IPS DF 4.7 (cell line): Measurements from ENCODE around the gene POU2F1.

Experiments
- DNase-seq: peaks from one replicate; pipeline ENCODE4 v3.0.0-alpha.2; 2013; ENCODE audit warnings: low spot score; ENCODE audit errors: extremely low read depth

The POU2F1 gene

GRCh38 chr1:167465018-167465417 is 244.3 kb downstream of the POU2F1 start:
- DNase-seq: no peak

DNA sequence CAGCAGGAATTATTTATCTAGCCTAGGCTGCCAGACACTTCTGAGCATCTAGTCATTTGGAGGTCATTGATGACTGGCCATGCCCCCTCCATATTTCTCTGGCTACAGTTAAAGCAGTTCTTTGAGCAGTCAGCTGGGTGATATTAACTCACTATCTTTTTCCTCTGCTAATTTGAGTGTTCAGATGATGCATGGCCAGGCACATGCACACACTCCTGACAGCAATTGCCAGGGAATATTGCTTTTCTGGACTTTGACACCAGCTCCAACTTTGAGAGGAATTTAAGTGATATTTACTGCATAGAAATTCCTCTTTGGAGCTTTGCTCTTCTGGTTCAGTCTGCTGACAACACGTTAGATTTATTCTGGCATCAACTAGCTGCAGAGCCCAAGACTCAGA is 245.1 kb downstream of the POU2F1 start:
- DNase-seq: no peak

GRCh38 chr1:167467126-167467710 is 246.5 kb downstream of the POU2F1 start:
- no peak for DNase-seq

DNA sequence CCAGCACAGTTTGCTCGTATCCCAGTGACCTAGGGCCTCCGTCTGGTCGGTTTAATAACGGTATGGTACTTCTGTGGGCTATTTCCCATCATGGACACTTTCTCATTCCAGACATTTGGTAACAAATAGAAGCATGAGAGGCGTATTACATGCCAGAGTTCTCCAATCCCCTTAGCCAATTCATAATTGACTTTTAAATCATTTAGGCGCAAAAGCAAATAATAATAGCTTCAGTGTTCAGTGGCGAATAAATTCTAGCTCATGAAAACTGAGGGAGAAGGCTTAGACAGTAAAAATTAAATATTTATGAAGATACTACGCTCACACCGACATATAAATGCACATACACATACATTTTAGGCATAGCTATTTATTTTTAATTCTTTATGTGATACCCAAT is 247.1 kb downstream of the POU2F1 start:
- DNase-seq: no peak

DNA sequence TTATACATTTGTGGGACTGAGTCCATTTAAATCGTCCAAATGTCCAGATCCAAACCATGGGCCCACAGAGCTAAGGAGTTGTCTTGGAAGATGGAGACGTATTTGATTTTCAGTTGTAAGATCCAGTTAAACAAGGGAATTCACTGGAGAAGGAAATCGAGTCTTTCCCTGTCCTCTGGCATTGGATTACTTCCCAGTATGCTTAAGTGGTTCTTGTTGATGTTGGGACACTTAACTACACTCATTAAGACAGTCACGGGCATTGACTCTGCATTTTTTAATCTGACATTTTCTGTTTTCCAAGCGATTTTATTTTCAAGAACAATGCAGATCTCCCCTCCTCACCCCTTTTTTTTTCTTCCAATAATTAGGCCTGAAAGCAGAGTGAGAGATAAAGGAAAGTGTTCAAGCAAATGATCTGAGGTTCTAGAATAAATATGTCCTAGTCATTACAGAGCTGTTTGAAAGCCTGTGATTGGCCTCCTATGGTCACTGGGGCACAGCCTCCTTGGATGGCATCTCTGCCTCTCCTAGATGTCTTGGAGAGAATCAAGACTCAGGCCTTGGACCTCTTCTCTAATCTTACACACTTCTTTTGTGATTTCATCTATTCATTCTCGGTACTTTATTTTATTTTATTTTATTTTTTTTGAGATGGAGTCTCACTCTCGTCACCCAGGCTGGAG is 248.7 kb downstream of the POU2F1 start:
- DNase-seq: no peak

- no peak for DNase-seq
Measured at GRCh38 chr1:167471568-167471967, 250.9 kb downstream of the POU2F1 start.

- DNase-seq: no peak
Measured at GRCh38 chr1:167472752-167473521, 252.3 kb downstream of the POU2F1 start.

GRCh38 chr1:167473761-167474160 is 253.1 kb downstream of the POU2F1 start:
- no peak for DNase-seq

GRCh38 chr1:167474191-167474641 is 253.5 kb downstream of the POU2F1 start:
- no peak for DNase-seq

DNA sequence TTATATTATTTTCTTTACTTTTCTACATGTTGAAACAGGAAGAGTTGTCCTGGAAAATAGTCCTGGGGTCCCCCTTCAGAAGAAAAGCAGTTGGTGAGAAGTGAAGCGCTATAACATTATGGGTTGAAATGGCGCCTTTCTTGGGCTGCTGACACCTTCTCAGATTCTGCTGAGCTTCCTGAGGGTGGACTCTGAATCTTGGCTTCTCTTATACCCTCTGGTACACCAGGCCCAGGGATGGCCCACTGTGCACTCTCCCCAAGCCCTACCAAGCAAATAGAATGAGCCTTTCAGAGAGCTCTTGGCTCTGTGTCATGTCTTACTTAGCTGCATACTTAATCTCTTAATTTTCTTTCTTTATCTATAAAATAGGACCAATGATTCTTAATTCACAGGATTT is 255.4 kb downstream of the POU2F1 start:
- DNase-seq: no peak
